Pancreas (tissue), 10 donors: ENCODE measurements around the gene AKR1A1. TPM values are rescaled to one million over a fixed set of nuclear protein-coding genes. Genes with fewer than 3 reads are reported as not detected.

Source experiments
- ATAC-seq, 4 donors: fragments of 200-7000 bp; cut with Tn5 transposase; one replicate each; pipeline versions ENCODE4 v1.8.0 to v1.9.1; 2020; ENCODE audit warnings: mild to moderate bottlenecking in 4 of 4, moderate library complexity in 4 of 4
- DNase-seq, 6 donors: peaks; one replicate each; pipeline ENCODE4 v3.0.0-alpha.2; 2020
- FAIRE-seq: peaks from 2 replicates; lab custom pipeline; 2012; peaks lifted over from hg19 to GRCh38; lab: Jason Lieb, UNC
- H3K27ac ChIP-seq, 4 donors: fragments of 200-600 bp; sonication (generic); 1 replicate in 3 of 4; 2 replicates in 1 of 4; pipeline versions ENCODE4 v1.5.0 to v1.8.0; 2020
- H3K27me3 ChIP-seq, 4 donors: fragments of 200-600 bp; one replicate each; pipeline ENCODE4 v1.8.0; 2021
- H3K36me3 ChIP-seq, 3 donors: fragments of 200-600 bp; sonication (generic) in 1 of 3; one replicate each; pipeline versions ENCODE4 v1.5.0 to v1.8.0; 2020 to 2021
- H3K4me1 ChIP-seq, 3 donors: fragments of 200-600 bp; one replicate each; pipeline ENCODE4 v1.8.0; 2021
- H3K4me3 ChIP-seq, 4 donors: fragments of 200-600 bp; sonication (generic) in 2 of 4; one replicate each; pipeline versions ENCODE4 v1.5.0 to v1.8.0; 2020 to 2021
- H3K9me3 ChIP-seq, 4 donors: fragments of 200-600 bp; one replicate each; pipeline ENCODE4 v1.8.0; 2021
- CTCF ChIP-seq, 4 donors: fragments of 200-600 bp; sonication (generic) in 3 of 4; IDR thresholded peaks; one replicate each; pipeline versions ENCODE4 v1.5.0 to v1.8.0; 2021; ENCODE audit warnings: antibody characterized with exemption in 4 of 4
- WGBS, 2 donors: extraction: QIAGEN DNeasy Blood & Tissue Kit; methylation state at CpG; one replicate each; pipeline ENCODE4 v1.1.7; 2013; 5-methylcytosine and 5-hydroxymethylcytosine counted together
- intact Hi-C, 3 donors: fragments of 100-400 bp; cut with DNase I; formaldehyde crosslinking; loops; one replicate each; pipeline versions ENCODE4 v1.11.1 to v1.14.2; 2022
- polyA plus RNA-seq, 2 donors: library from polyadenylated mRNA; stranded (reverse); fragments of 200-250 nt; gene quantifications; one replicate each; pipeline ENCODE4 v1.2.3, GENCODE V29; 2013
- total RNA-seq, 6 donors: library from RNA; stranded (reverse); fragmentation: NEBNext Ultra II Directional in 4 of 6; extraction: Animal tissue kit (Norgen Biotek cat#: 25700) in 4 of 6; gene quantifications; one replicate each; pipeline versions ENCODE4 v1.2.1 to v1.2.4, GENCODE V29; 2021 to 2023
- donor health status: healthy with polysubstance abuse.
- donor health status: DM: no; HTN: no; CAD: no; lungs with moderate emphysema.
- donor health status: DM: no; HTN: no; CAD: no.
- donor health status: control.
- donor health status: control.
- donor health status: Bipolar disorder and iron deficiency.
- donor health status: DM: yes; HTN: yes; CAD: no.
- donor health status: DM: no; HTN: no; CAD: no.
- donor health status: DM: no; HTN: no; CAD: no.
- donor health status: DM: yes; HTN: yes; CAD: no.

Gene AKR1A1
- total and polyA plus RNA-seq, 8 donors = 77.6 to 138 (median 124) TPM

- Histone ChIP-seq H3K4me1 (peaks cover 0 to 17% (median 0%) of the 10 kb centered on the region in 3 donors), H3K27ac (peak overlapping the region; percentile 79 to 92 (median 89)), H3K27me3 (no peaks in the 10 kb centered on the region), H3K9me3 (no peaks in the 10 kb centered on the region), H3K36me3 (no peaks in the 10 kb centered on the region), H3K4me3 (peak overlapping the region; percentile 87 to 99 (median 95))
- TF ChIP-seq CTCF (IDR thresholded peaks at IDR 0.05) = no peak
- WGBS, 2 donors = 0 to 1% methylated on average over 57 to 59 of the region's 59 CpGs
- intact Hi-C loops = no loop called here
- peak; percentile 82 to 93 (median 89) for DNase-seq
- peak; percentile 78 to 90 (median 82) for ATAC-seq
- no peak for FAIRE-seq
Observed at GRCh38 chr1:45584351-45585109, 33.9 kb downstream of the AKR1A1 start.

DNA sequence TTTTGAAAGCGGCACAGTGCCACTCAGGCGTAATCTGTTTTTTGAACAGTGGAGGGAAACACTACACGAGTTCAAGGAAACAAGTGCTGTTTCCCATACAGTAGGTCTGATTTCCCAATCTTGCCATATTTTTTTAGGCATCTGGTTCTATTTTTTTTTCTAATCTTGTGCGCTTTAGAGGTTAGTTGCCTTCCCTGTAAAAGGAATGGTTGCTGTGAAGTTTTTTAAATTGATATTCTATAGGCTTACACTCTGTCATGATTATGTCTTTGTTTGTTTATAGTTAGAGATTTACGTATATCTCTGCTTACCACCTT lies 34.4 kb downstream of the AKR1A1 start:
- peak overlapping the region; percentile 87 to 99 (median 95) for H3K4me3 ChIP-seq
- WGBS, 2 donors = 0 to 1% methylated on average over 5 of the region's 5 CpGs
- TF ChIP-seq CTCF (IDR thresholded peaks at IDR 0.05) = no peak
- H3K4me1 ChIP-seq = peaks cover 0 to 17% (median 0%) of the 10 kb centered on the region in 3 donors
- H3K9me3 ChIP-seq = no peaks in the 10 kb centered on the region
- H3K27ac ChIP-seq = peak overlapping the region; percentile 79 to 92 (median 89)
- no peak for DNase-seq
- intact Hi-C loops = no loop called here
- ATAC-seq = no peak
- FAIRE-seq = no peak
- H3K36me3 ChIP-seq = no peaks in the 10 kb centered on the region
- H3K27me3 ChIP-seq = no peaks in the 10 kb centered on the region

DNA sequence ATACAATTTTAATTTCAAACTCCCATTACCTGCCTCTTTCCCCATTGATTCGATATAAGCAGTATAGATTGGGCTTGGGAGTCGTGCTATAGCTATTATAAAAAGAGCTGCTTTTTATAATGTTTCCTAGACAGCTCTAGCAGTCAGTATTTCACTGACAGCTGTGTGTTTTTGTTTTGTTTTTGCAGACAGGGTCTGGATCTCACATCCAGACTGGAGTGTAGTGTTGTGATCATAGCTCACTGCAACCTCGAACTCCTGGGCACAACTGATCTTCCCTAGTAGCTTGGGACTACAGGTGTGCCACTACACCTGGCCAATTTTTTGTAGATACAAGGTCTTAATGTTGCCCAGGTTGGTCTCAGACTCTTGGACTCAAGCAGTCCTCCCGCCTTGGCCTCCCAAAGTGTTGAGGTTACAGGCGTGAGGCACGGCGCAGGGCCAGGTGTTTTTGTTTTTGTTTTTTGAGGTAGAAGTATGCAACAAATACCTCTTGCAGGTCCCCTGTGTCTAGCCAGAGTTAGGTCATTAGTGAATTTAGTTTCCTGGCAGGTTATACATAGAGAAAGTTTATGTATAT lies 35.0 kb downstream of the AKR1A1 start:
- peaks cover 0 to 17% (median under 1%) of the 10 kb centered on the region in 3 donors for H3K4me1 ChIP-seq
- peak overlapping the region in 2 of 4 donors; percentile 96 to 99 for H3K4me3 ChIP-seq
- H3K9me3 ChIP-seq = no peaks in the 10 kb centered on the region
- no peaks in the 10 kb centered on the region for H3K36me3 ChIP-seq
- DNase-seq (no peak), ATAC-seq (no peak), FAIRE-seq (no peak)
- WGBS, 2 donors = 39 to 44% methylated on average over 7 of the region's 7 CpGs
- no peak for TF ChIP-seq CTCF (IDR thresholded peaks at IDR 0.05)
- intact Hi-C loops = no loop called here
- H3K27me3 ChIP-seq = no peaks in the 10 kb centered on the region
- peak overlapping the region in 1 of 4 donors; percentile 79 for H3K27ac ChIP-seq

- Histone ChIP-seq H3K36me3 (no peaks in the 10 kb centered on the region), H3K27ac (no peak overlapping the region), H3K4me3 (no peak overlapping the region), H3K4me1 (peaks cover 0 to 22% (median 4%) of the 10 kb centered on the region in 3 donors), H3K9me3 (no peaks in the 10 kb centered on the region), H3K27me3 (no peaks in the 10 kb centered on the region)
- no peak for ATAC-seq
- FAIRE-seq = no peak
- TF ChIP-seq CTCF (IDR thresholded peaks at IDR 0.05) = no peak
- DNase-seq = no peak
- intact Hi-C loops = no loop called here
- WGBS, 2 donors = 75 to 79% methylated on average over 4 of the region's 4 CpGs
Observed at GRCh38 chr1:45586769-45587168, 36.1 kb downstream of the AKR1A1 start.

DNA sequence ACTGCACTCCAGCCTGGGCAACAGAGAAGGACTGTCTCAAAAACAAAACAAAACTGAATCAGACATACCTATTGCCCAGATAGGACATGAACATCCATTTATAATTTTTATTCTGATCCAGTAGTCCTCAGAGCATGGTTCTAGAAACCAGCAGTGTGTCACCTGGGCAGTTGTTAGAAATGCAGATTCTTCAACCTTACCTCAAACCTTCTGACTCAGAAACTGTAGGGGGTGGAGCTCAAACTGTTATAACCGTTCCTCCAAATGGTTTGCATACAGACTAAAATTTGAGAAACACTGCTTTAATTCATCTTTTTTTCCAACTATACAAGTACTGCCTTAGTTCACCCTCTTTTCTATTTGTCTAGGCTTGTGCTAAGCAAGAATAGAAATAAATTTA lies 39.2 kb downstream of the AKR1A1 start:
- FAIRE-seq = no peak
- peak overlapping the region in 1 of 4 donors; percentile 18 for H3K4me3 ChIP-seq
- no peak for DNase-seq
- no peak for TF ChIP-seq CTCF (IDR thresholded peaks at IDR 0.05)
- WGBS, 2 donors = 10 to 25% methylated on average over 1 of the region's 1 CpG
- intact Hi-C loops = no loop called here
- ATAC-seq = peak; percentile 10 to 17 (median 12)
- no peaks in the 10 kb centered on the region for H3K27me3 ChIP-seq
- peaks cover 0 to 22% (median 4%) of the 10 kb centered on the region in 3 donors for H3K4me1 ChIP-seq
- no peaks in the 10 kb centered on the region for H3K36me3 ChIP-seq
- H3K9me3 ChIP-seq = no peaks in the 10 kb centered on the region
- no peak overlapping the region for H3K27ac ChIP-seq
